H1 (cell line): Measurements from ENCODE around the gene KANSL1. TPM values are rescaled to one million over a fixed set of nuclear protein-coding genes. Genes with fewer than 3 reads are reported as not detected.

Source experiments
- CTCF ChIA-PET: fragments of 300-600 bp; sonication (Branson Sonifier 250); formaldehyde crosslinking; loops from one replicate; lab custom pipeline; 2021; ENCODE audit not compliant: partially characterized antibody; lab: Charles Lee
- POLR2A ChIA-PET: fragments of 300-600 bp; sonication (Branson Sonifier 250); formaldehyde crosslinking; loops from one replicate; lab custom pipeline; 2021; ENCODE audit warnings: inconsistent platforms; ENCODE audit not compliant: partially characterized antibody; lab: Charles Lee
- DNase-seq, 2 experiments: peaks; one replicate each; pipeline versions ENCODE4 v3.0.0 to v3.0.0-alpha.2; 2010 to 2022; ENCODE audit warnings: low spot score in 2 of 2, low read depth in 1 of 2, mixed read lengths in 1 of 2
- FAIRE-seq: peaks from 2 replicates; lab custom pipeline; 2011; peaks lifted over from hg19 to GRCh38; lab: Jason Lieb, UNC
- H2AFZ ChIP-seq: 2 replicates; pipeline ENCODE4 v1.8.1; 2012; ENCODE audit warnings: low read length, inconsistent platforms
- H2AK5ac ChIP-seq: 2 replicates; pipeline ENCODE4 v1.6.1; 2013; ENCODE audit warnings: low read depth, low read length
- H2BK120ac ChIP-seq: replicated peaks from 2 replicates; pipeline ENCODE3; 2013; ENCODE audit warnings: low read depth, low read length, inconsistent platforms
- H2BK12ac ChIP-seq: 2 replicates; pipeline ENCODE4 v1.6.1; 2013; ENCODE audit warnings: low read depth, low read length
- H2BK15ac ChIP-seq: 2 replicates; pipeline ENCODE4 v1.6.1; 2013; ENCODE audit warnings: low read length
- H2BK20ac ChIP-seq: 2 replicates; pipeline ENCODE4 v1.6.1; 2013; ENCODE audit warnings: low read length
- H2BK5ac ChIP-seq: 2 replicates; pipeline ENCODE4 v1.6.1; 2013; ENCODE audit warnings: low read depth, low read length
- H3K14ac ChIP-seq: 2 replicates; pipeline ENCODE4 v1.6.1; 2013; ENCODE audit warnings: inconsistent platforms; ENCODE audit not compliant: insufficient read length
- H3K18ac ChIP-seq: 2 replicates; pipeline ENCODE4 v1.6.1; 2013; ENCODE audit warnings: low read length; ENCODE audit errors: extremely low read depth
- H3K23ac ChIP-seq: 2 replicates; pipeline ENCODE4 v1.6.1; 2013; ENCODE audit warnings: inconsistent platforms; ENCODE audit not compliant: insufficient read length
- H3K23me2 ChIP-seq: 2 replicates; pipeline ENCODE4 v1.6.1; 2013; ENCODE audit warnings: low read depth, low read length
- H3K27ac ChIP-seq: 2 replicates; pipeline ENCODE4 v1.6.1; 2011; ENCODE audit warnings: low read depth, low read length, inconsistent platforms
- H3K27me3 ChIP-seq, 4 experiments: replicated peaks in 1 of 4; 1 replicate in 1 of 4; 2 replicates in 3 of 4; pipeline versions ENCODE4 v1.6.1 to v1.8.1; 2011 to 2013; ENCODE audit warnings: low read length in 3 of 4, mild to moderate bottlenecking in 3 of 4, inconsistent platforms in 2 of 4, mixed read lengths in 2 of 4, moderate library complexity in 1 of 4; ENCODE audit not compliant: control insufficient read depth in 3 of 4, insufficient read depth in 3 of 4; ENCODE audit errors: extremely low read depth in 1 of 4
- H3K36me3 ChIP-seq, 4 experiments: 2 replicates each; pipeline versions ENCODE4 v1.6.1 to v1.8.1; 2011 to 2013; ENCODE audit warnings: mild to moderate bottlenecking in 4 of 4, low read length in 3 of 4, moderate library complexity in 2 of 4, control low read depth in 1 of 4, inconsistent platforms in 1 of 4; ENCODE audit not compliant: insufficient read depth in 4 of 4, control insufficient read depth in 2 of 4
- H3K4ac ChIP-seq: replicated peaks from 2 replicates; pipeline ENCODE3; 2013; ENCODE audit warnings: low read length, low read depth, mixed read lengths, inconsistent platforms; ENCODE audit not compliant: insufficient read length
- H3K4me1 ChIP-seq, 4 experiments: replicated peaks in 1 of 4; 1 replicate in 1 of 4; 2 replicates in 3 of 4; pipeline versions ENCODE4 v1.6.1 to v1.8.1; 2011 to 2013; ENCODE audit warnings: low read length in 3 of 4, inconsistent platforms in 2 of 4, mixed read lengths in 1 of 4; ENCODE audit not compliant: insufficient read depth in 4 of 4, control insufficient read depth in 3 of 4
- H3K4me2 ChIP-seq, 2 experiments: 2 replicates each; pipeline versions ENCODE4 v1.6.1 to v1.8.1; 2011 to 2013; ENCODE audit warnings: low read depth in 2 of 2, low read length in 2 of 2, control low read depth in 1 of 2, inconsistent platforms in 1 of 2, mild to moderate bottlenecking in 1 of 2; ENCODE audit not compliant: insufficient read depth in 1 of 2
- H3K4me3 ChIP-seq, 4 experiments: fragments of 200-600, 300-600 bp in 1 of 4; sonication (generic), shearing (Covaris generic), sonication (Bioruptor Twin) in 1 of 4; 2 replicates each; pipeline versions ENCODE4 v1.5.1 to v1.8.1; 2011 to 2016; ENCODE audit warnings: low read length in 4 of 4, low read depth in 3 of 4, control low read depth in 2 of 4, inconsistent platforms in 2 of 4, mild to moderate bottlenecking in 2 of 4, mixed read lengths in 1 of 4, moderate library complexity in 1 of 4; ENCODE audit not compliant: insufficient read depth in 2 of 4; ENCODE audit errors: extremely low read depth in 1 of 4
- H3K56ac ChIP-seq: replicated peaks from 2 replicates; pipeline ENCODE3; 2013; ENCODE audit warnings: low read depth, mild to moderate bottlenecking, mixed read lengths, low read length, inconsistent platforms; ENCODE audit not compliant: insufficient read length
- H3K79me1 ChIP-seq: 2 replicates; pipeline ENCODE4 v1.6.1; 2013; ENCODE audit warnings: low read depth, low read length, control low read depth
- H3K79me2 ChIP-seq, 2 experiments: 2 replicates each; pipeline versions ENCODE4 v1.6.1 to v1.8.1; 2012 to 2013; ENCODE audit warnings: low read length in 2 of 2, mild to moderate bottlenecking in 2 of 2, inconsistent platforms in 1 of 2; ENCODE audit not compliant: insufficient read depth in 2 of 2, control insufficient read depth in 1 of 2
- H3K9ac ChIP-seq, 4 experiments: replicated peaks in 1 of 4; 1 replicate in 1 of 4; 2 replicates in 3 of 4; pipeline versions ENCODE4 v1.6.1 to v1.8.1; 2011 to 2013; ENCODE audit warnings: low read depth in 3 of 4, low read length in 3 of 4, control low read depth in 2 of 4, mild to moderate bottlenecking in 2 of 4, moderate library complexity in 2 of 4, inconsistent platforms in 1 of 4; ENCODE audit errors: extremely low read depth in 1 of 4
- H3K9me3 ChIP-seq, 2 experiments: 2 replicates each; pipeline versions ENCODE4 v1.6.1 to v1.8.1; 2012 to 2013; ENCODE audit warnings: mild to moderate bottlenecking in 2 of 2, moderate library complexity in 2 of 2, control low read depth in 1 of 2, inconsistent platforms in 1 of 2, low read depth in 1 of 2, low read length in 1 of 2, mixed read lengths in 1 of 2; ENCODE audit not compliant: insufficient read depth in 2 of 2
- H4K20me1 ChIP-seq, 2 experiments: replicated peaks in 1 of 2; 2 replicates each; pipeline versions ENCODE3 to v1.8.1; 2011 to 2013; ENCODE audit warnings: inconsistent platforms in 2 of 2, low read length in 2 of 2, mild to moderate bottlenecking in 1 of 2; ENCODE audit not compliant: insufficient read depth in 2 of 2, control insufficient read depth in 1 of 2
- H4K5ac ChIP-seq: 2 replicates; pipeline ENCODE4 v1.6.1; 2013; ENCODE audit warnings: low read length, low read depth, mixed read lengths, inconsistent platforms; ENCODE audit not compliant: insufficient read length
- H4K8ac ChIP-seq: 2 replicates; pipeline ENCODE4 v1.8.0; 2013; ENCODE audit warnings: mild to moderate bottlenecking, moderate library complexity, low read length, inconsistent platforms; ENCODE audit not compliant: insufficient read depth; ENCODE audit errors: extremely low read depth
- H4K91ac ChIP-seq: replicated peaks from 2 replicates; pipeline ENCODE3; 2013; ENCODE audit warnings: low read length, mixed read lengths, inconsistent platforms; ENCODE audit not compliant: insufficient read length
- JUND ChIP-seq: IDR thresholded peaks from 2 replicates; pipeline ENCODE4 v1.6.1; 2011; ENCODE audit warnings: mild to moderate bottlenecking, improper control_type of control experiment, low read length
- RAD21 ChIP-seq, 2 experiments: IDR thresholded peaks in 1 of 2; conservative IDR thresholded peaks in 1 of 2; 2 replicates each; pipeline ENCODE4 v1.6.1; 2011; ENCODE audit warnings: low read depth in 2 of 2, low read length in 2 of 2, improper control_type of control experiment in 1 of 2, inconsistent platforms in 1 of 2, mild to moderate bottlenecking in 1 of 2, moderate library complexity in 1 of 2
- SAP30 ChIP-seq: fragments of 300-600 bp; sonication (generic); IDR thresholded peaks from 2 replicates; pipeline ENCODE4 v1.7.1; 2012; ENCODE audit warnings: low read length, moderate library complexity, mild to moderate bottlenecking, inconsistent platforms; ENCODE audit not compliant: insufficient read depth, insufficient replicate concordance
- WGBS, 2 experiments: shearing (Covaris generic) in 1 of 2; methylation state at CpG; one replicate each; pipeline versions ENCODE4 v1.1.6 to v1.1.7; 2013 to 2015; ENCODE audit warnings: low lambda C conversion rate in 2 of 2, mixed read lengths in 2 of 2, inconsistent platforms in 1 of 2, low coverage in 1 of 2, missing lambda C conversion rate in 1 of 2; ENCODE audit not compliant: insufficient replicate concordance in 2 of 2, insufficient coverage in 1 of 2, insufficient read length in 1 of 2; ENCODE audit errors: extremely low coverage in 1 of 2, missing lambda C conversion rate in 1 of 2; 5-methylcytosine and 5-hydroxymethylcytosine counted together
- polyA plus RNA-seq, 7 experiments: library from polyadenylated mRNA; depleted of rRNA in 3 of 7; stranded (reverse) in 5 of 7; unstranded in 2 of 7; fragments of >200 nt in 5 of 7; fragments of 200-250 nt in 2 of 7; gene quantifications; 1 replicate in 5 of 7; 2 replicates in 1 of 7; 4 replicates in 1 of 7; pipeline versions ENCODE4 v1.2.1 to v1.2.3, GENCODE V29; 2011 to 2013; ENCODE audit warnings: missing spikeins in 2 of 7, mixed read lengths in 2 of 7
- total RNA-seq: library from RNA; stranded (reverse); fragmentation: NEBNext Ultra II Directional; extraction: Animal tissue kit (Norgen Biotek cat#: 25700); gene quantifications from 2 replicates; pipeline ENCODE4 v1.2.1, GENCODE V29; 2021

The KANSL1 gene
- total and polyA plus RNA-seq, 2 of the 8 experiments (the other 6 are each of a cell fraction or from before 2014, with no cell fraction given) = 34.0 to 128 TPM

- Histone ChIP-seq H2AK5ac (no peak overlapping the region), H2BK20ac (no peak overlapping the region), H3K36me3 (peaks cover 0 to 7% (median 0%) of the 10 kb centered on the region in 4 experiments; a peak in 2 of 8 replicates), H2BK120ac (no peak overlapping the region), H3K4ac (no peak overlapping the region), H3K79me2 (peaks cover 0 to 71% of the 10 kb centered on the region in 2 experiments; a peak in 3 of 4 replicates), H3K23me2 (no peaks in the 10 kb centered on the region), H3K4me3 (no peak overlapping the region), H2BK12ac (peak overlapping the region; percentile 95; the same call in 1 of the 2 replicates), H3K79me1 (no peaks in the 10 kb centered on the region; the same call in 1 of the 2 replicates), H3K9me3 (no peaks in the 10 kb centered on the region), H3K56ac (no peak overlapping the region), H2BK15ac (no peak overlapping the region), H3K27me3 (no peaks in the 10 kb centered on the region), H3K18ac (peak overlapping the region; percentile 56), H3K4me2 (0 out of 4 replicates have a peak overlapping the region, but pooled peaks of 1 of the 2 experiments have one; percentile 9), H2AFZ (no peak overlapping the region), H2BK5ac (peak overlapping the region; percentile 53; the same call in 1 of the 2 replicates), H3K9ac (no peak overlapping the region), H4K91ac (no peak overlapping the region), H3K14ac (no peak overlapping the region), H3K4me1 (peaks cover 0 to 6% (median 3%) of the 10 kb centered on the region in 4 experiments; a peak in 4 of 7 replicates), H4K20me1 (peaks cover 0 to 2% of the 10 kb centered on the region in 2 experiments), H4K8ac (no peak overlapping the region), H4K5ac (no peak overlapping the region), H3K27ac (no peak overlapping the region), H3K23ac (peak overlapping the region; percentile 65)
- DNase-seq = no peak
- POLR2A ChIA-PET = interaction anchor here (0.7 to 2.4 kb wide), 5 partner anchors 9 to 34 kb away, joined by 3 to 11 read pairs (median 4); no protein-coding TSS in a partner anchor
- CTCF ChIA-PET = interaction anchor here (0.6 to 5.1 kb wide), 8 partner anchors 11 to 136 kb away, joined by 3 to 56 read pairs (median 4); partner anchors contain the start of gene KANSL1
- TF ChIP-seq JUND = peak; percentile 60; the same call in 1 of the 2 replicates
- TF ChIP-seq SAP30 = no peak
- TF ChIP-seq RAD21 (IDR thresholded peaks at IDR 0.05 in 1 of 2, conservative IDR thresholded peaks at IDR 0.05 in 1 of 2; ENCODE audit: low read depth in 2 of 2, low read length in 2 of 2) = no peak
- no peak for FAIRE-seq
- WGBS, 2 experiments = 73% methylated on average over 4 of the region's 4 CpGs; no CpG with 5 or more reads in 1 of the 2 experiments
Observed at GRCh38 chr17:46056800-46057304, 136.4 kb downstream of the KANSL1 start.
